AG20443 (cell line): ENCODE measurements around the gene BUD23.
"Not testable (repeated sequence)": the region's sequence is repeated elsewhere in the genome, so short reads cannot be mapped to it uniquely, and the experiment has no call there.

Experiments used
- DNase-seq: peaks from one replicate; pipeline ENCODE4 v3.0.0; 2012; ENCODE audit warnings: low spot score, mixed read lengths

BUD23 gene

GRCh38 chr7:73719806-73720169 lies 36.4 kb downstream of the BUD23 start:
- no peak for DNase-seq

DNA sequence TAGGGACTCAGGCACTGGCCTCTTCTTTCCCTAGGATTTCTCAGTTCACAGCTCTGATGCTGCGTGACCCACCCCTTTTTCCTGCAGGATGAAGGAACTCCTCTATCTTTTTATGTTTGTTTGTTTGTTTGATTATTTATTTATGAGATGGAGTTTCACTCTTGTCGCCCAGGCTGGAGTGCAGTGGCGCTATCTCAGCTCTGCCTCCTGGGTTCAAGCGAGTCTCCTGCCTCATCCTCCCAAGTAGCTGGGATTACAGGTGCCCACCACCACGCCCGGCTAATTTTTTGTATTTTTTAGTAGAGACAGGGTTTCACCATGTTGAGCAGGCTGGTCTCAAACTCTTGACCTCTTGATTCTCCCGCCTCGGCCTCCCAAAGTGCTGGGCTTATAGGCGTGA lies 37.0 kb downstream of the BUD23 start:
- not testable (repeated sequence) for DNase-seq

DNA sequence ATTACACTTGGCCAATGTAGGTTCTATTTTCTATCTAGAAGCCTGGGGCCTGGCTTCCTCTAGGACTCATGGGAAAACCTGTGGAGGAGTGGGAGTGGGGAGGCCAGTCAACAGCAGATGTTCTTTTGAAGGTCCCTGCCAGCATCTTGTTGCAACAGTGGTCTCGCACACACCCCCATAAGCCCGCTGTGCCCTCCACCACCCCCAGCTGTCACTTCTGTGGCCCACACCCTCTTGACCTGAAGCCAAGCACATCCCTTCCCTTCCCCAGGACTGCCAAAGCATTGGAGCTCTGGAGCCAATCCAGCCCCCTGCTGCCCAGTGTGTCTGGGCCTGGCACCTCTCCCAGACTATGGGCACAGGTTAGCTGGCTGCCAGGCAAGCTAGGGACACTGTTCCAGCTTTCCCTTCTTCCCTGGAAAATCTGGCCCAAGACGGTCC lies 38.0 kb downstream of the BUD23 start:
- DNase-seq = no peak

- not testable (repeated sequence) for DNase-seq
Measured at GRCh38 chr7:73722182-73722581, 38.8 kb downstream of the BUD23 start.

DNA sequence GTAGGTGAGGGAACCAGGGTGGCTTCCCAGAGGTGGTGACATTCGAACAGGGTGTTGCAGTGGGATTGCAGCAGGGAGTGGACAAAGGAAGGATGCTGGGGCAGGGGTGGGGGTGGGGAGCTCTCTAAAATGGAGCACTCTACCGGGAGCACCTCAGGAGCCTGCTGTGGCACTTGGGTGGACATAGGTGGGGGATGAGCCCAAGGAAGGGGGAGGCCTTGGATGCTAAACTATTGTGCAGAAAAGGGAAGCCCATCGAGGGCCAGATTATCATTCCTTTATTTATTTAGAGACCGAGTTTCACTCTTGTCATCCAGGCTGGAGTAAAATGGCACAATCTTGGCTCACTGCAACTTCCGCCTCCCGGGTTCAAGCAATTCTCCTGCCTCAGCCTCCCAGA lies 39.4 kb downstream of the BUD23 start:
- no peak for DNase-seq

DNA sequence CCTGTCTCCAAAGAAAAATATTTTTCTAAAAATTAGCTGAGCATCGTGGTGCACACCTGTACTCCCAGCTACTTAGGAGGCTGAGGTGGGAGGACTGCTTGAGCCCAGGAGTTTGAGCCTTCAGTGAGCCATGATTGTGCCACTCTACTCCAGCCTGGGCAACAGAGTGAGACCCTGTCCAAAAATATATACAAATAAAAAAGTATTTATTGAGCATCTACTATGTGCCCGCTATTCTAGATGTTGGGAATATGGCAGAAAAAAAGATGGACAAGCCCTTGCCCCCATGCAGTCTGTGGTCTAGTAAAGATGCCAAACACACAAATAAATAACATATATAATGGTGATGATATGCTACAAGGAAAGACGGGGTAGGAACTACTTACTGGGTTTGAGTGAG lies 40.4 kb downstream of the BUD23 start:
- no peak for DNase-seq

GRCh38 chr7:73726083-73726466 lies 42.7 kb downstream of the BUD23 start:
- no peak for DNase-seq

- DNase-seq = no peak
Measured at GRCh38 chr7:73727952-73728351, 44.6 kb downstream of the BUD23 start.

GRCh38 chr7:73728551-73728950 lies 45.2 kb downstream of the BUD23 start:
- no peak for DNase-seq

DNA sequence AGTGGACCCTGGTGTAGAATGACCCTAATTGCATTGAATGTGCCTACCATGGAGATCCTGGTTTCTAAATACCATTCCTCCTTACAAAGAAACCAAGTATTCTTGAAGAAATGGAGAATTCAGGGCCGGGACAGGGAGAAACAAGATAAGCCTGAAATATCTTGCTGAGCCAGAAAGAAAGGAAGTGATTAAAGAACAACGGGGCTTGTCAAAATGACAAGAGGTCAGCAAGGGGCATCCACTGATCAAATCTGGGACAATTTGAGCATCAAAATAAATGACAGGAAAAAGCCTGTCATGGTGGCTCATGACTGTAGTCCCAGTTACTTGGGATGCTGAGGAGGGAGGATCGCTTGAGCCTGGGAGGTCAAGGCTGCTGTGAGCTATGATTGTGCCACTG lies 47.1 kb downstream of the BUD23 start:
- DNase-seq = no peak

DNA sequence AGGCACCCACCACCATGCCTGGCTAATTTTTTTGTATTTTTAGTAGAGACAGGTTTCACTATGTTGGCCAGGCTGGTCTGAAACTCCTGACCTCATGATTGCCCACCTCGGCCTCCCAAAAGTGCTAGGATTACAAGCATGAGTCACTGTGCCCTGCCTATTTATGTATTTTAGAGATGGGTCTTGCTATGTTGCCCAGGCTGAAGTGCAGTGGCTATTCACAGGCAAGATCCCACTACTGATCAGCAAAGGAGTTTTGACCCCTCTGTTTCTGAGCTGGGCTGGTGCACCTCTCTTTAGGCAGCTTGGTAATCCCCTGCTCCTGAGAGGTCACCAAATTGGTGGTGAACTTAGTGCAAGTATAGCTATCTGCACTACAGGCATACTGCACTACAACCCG lies 49.0 kb downstream of the BUD23 start:
- no peak for DNase-seq

DNA sequence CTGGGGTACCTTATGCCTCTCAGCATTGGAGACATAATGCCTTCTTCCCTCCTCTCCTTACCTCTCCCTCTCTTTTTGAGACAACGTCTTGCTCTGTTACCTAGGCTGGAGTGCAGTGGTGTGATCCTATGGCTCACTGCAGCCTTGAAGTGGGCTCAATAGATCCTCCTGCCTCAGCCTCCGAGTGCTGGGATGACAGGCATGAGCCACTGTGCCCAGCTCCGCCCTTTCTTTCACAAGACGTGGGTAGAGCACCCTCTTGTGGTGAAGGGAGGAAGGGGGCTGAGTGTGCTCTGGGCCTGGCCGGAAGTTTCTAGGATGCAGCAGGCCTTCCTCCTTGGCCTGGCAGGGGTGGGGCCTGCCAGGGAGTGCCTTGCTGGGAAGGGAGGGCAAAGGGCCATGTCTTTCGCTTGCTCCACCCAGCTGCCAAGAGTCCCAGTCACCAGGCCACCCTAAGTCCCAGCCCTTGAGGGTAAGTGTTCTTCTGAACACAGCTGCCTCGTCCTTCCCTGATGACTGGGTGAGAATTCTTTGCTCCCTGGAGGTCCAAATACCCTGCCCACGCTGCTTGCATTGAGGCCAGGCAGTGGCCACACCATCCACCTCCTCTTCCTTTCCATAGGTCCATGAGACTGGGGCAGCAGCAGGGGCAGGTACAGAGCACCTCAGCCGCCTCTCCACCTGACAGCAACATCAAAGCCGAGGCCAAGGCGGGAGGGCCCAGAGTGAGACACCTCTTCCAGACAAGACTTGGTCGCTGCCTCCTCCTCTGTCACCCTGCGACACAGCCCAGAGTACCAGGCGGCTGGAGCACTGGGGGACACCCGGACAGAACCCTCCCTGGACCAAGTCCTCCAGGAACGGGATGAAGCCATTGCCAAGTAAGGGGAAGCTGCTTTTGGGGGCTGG lies 51.5 kb downstream of the BUD23 start:
- peak; percentile 83 for DNase-seq

- DNase-seq = no peak
Measured at GRCh38 chr7:73735528-73735905, 52.1 kb downstream of the BUD23 start.

GRCh38 chr7:73736885-73737284 lies 53.5 kb downstream of the BUD23 start:
- DNase-seq = no peak

DNA sequence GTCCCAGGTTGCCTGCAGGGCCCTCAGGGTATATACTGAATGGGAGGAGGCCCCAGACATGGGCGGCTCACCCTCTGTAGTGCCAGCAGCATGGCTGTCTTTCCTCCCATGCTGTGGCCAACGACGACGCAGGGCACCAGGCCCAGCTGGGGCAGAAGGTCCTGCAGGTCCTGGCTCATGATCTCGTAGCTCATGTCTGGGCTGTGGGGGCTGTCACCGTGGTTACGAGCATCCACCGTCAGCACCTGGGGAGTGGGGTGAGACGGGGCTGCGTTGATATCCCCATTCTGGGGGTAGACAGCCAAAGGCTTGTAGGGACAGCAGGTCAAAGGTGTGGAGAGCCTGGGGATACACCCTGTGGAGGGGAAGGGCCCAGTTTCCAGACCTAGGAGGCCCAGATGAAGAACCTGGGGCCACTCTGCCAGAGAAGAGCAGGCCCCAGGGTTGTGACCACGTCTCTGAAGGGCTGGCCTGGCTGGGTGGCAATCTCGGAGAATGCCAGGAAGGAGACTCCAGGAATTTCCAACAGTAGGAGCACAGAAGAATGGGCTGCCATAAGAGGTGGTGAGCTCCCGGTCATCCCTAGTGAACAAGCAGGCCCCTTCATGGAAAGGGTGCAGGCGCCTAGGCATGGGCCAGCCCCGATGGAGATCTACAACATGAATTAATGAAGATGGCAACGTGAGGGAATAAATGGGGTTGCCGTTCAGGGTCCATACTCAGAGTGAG lies 54.3 kb downstream of the BUD23 start:
- no peak for DNase-seq

- peak; percentile 89 for DNase-seq
Measured at GRCh38 chr7:73738220-73738611, 54.8 kb downstream of the BUD23 start.

- peak; percentile 98 for DNase-seq
Measured at GRCh38 chr7:73738612-73739386, 55.4 kb downstream of the BUD23 start, which contains the start of gene ABHD11. TSS of gene ABHD11 (minus strand) at chr7:73738802. CDS start at chr7:73738770, 32 bp downstream.

- DNase-seq = no peak
Measured at GRCh38 chr7:73739387-73739767, 56.0 kb downstream of the BUD23 start.

DNA sequence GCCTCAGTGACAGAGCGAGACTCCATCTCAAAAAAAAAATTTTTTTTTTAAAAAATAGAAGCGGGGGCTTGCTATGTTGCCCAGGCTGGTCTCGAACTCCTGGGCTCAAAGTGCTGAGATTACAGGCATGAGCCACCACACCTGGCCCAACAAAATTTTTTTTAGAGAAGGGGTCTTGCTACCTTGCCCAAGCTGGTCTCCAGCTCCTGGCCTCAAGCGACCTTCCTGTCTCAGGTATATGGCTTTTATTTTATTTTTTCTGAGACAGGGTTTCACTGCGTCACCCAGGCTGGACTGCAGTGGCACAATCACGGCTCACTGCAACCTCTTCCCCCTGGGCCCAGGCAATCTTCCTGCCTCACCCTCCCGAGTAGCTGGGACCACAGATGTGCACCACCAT lies 56.8 kb downstream of the BUD23 start:
- no peak for DNase-seq

GRCh38 chr7:73740771-73741170 lies 57.4 kb downstream of the BUD23 start:
- no peak for DNase-seq

DNA sequence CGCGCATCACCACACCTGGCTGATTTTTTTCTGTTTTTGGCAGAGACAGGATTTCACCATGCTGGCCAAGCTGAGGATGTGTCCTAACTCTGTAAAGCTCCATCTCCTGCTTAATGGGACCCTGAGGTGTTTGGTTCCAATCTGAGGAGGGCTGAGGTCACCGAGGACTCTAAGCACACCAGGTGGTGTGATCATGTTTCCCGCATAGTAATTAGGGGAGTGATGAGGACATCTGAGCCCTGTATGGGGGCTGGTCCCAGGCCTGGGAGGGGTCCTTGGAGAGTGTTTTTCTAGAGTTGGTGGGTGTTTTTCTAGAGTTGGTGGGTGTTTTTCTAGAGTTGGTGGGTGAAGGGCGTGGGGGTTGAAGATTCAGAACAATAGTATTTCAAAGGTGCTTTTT lies 58.2 kb downstream of the BUD23 start:
- no peak for DNase-seq

- DNase-seq = no peak
Measured at GRCh38 chr7:73742338-73742752, 58.9 kb downstream of the BUD23 start.
